ENCODE results near the gene CHIT1. TPM values are rescaled to one million over a fixed set of nuclear protein-coding genes. Genes with fewer than 3 reads are reported as not detected.
"Not testable (repeated sequence)": the region's sequence is repeated elsewhere in the genome, so short reads cannot be mapped to it uniquely, and the experiment has no call there.

The CHIT1 gene
- total RNA-seq, 1 donor from 2014 or later, result not detected

DNA sequence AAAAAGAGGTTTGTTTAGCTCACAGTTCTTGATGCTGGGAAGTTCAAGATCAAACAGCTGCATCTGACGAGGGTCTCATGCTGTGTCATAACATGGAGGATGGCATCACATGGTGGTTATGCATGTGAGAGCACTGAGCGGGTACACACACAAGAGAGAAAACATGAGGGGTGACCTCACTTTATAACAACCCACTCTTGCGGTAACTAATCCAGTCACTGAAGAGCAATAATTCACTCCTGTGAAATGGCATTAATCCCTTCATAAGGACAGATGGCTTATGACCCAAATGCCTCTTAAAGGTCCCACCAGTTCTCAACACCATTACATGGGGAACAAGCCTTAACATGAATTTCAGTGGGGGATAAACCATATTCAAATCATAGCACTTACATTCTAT is 23.2 kb upstream of the CHIT1 start:
- H3K9me3 Mint-ChIP-seq, result peaks cover 5% of the 10 kb centered on the region
- no peak overlapping the region for H3K27ac Mint-ChIP-seq
- no peaks in the 10 kb centered on the region for H3K4me1 Mint-ChIP-seq (ENCODE audit: unreplicated experiment)
- DNase-seq (ENCODE audit: extremely low spot score, unreplicated experiment), result no peak
- peaks cover 37% of the 10 kb centered on the region for H3K27me3 Mint-ChIP-seq
- H3K36me3 Mint-ChIP-seq, result no peaks in the 10 kb centered on the region
- H3K4me3 Mint-ChIP-seq, result no peak overlapping the region
- TF ChIP-seq, protein P1, sequence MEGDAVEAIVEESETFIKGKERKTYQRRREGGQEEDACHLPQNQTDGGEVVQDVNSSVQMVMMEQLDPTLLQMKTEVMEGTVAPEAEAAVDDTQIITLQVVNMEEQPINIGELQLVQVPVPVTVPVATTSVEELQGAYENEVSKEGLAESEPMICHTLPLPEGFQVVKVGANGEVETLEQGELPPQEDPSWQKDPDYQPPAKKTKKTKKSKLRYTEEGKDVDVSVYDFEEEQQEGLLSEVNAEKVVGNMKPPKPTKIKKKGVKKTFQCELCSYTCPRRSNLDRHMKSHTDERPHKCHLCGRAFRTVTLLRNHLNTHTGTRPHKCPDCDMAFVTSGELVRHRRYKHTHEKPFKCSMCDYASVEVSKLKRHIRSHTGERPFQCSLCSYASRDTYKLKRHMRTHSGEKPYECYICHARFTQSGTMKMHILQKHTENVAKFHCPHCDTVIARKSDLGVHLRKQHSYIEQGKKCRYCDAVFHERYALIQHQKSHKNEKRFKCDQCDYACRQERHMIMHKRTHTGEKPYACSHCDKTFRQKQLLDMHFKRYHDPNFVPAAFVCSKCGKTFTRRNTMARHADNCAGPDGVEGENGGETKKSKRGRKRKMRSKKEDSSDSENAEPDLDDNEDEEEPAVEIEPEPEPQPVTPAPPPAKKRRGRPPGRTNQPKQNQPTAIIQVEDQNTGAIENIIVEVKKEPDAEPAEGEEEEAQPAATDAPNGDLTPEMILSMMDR (conservative IDR thresholded peaks at IDR 0.05), result no peak

DNA sequence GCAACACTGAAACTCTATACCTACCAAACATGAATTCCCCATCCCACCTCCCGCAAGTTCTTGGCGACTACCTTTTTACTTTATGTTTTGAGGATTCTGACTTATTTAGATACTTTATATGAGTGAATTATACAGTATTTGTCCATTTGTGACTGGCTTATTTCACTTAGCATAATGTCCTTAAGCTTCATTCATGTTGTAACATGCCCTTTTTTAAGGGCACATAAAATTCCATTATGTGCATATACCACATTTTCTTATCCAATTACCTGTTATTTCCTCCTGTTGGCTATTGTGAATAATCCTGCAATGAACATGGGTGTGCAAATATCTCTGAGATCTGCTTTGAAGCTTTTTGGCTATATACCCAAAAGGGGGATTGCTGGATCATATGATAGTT is 22.0 kb upstream of the CHIT1 start:
- Mint-ChIP-seq H3K36me3 (no peaks in the 10 kb centered on the region), H3K9me3 (peaks cover 5% of the 10 kb centered on the region), H3K4me1 (ENCODE audit: unreplicated experiment) (no peaks in the 10 kb centered on the region), H3K27me3 (peaks cover 38% of the 10 kb centered on the region), H3K27ac (no peak overlapping the region), H3K4me3 (no peak overlapping the region)
- no peak for DNase-seq (ENCODE audit: extremely low spot score, unreplicated experiment)
- TF ChIP-seq, protein P1 (conservative IDR thresholded peaks at IDR 0.05), result no peak

DNA sequence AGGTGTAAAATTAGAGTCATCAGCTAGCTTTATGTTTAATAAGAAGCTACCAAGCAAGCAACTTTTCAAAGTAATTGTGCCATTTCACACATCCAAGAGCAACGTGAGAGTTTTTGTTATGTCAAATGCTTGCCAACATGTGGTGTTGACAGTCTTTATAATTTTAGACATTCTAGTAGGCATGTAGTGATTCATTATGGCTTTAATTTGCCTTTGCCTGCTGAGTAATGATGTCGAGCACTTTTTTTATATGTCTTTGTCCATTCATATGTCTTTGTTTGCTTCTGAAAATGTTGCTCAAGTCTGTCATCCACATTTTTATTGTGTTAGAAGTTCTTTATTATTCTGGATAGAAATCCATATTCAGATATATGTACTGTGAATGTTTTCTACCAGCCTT is 21.4 kb upstream of the CHIT1 start:
- Mint-ChIP-seq H3K27ac (no peak overlapping the region), H3K36me3 (no peaks in the 10 kb centered on the region), H3K27me3 (peaks cover 38% of the 10 kb centered on the region), H3K4me1 (ENCODE audit: unreplicated experiment) (no peaks in the 10 kb centered on the region), H3K4me3 (no peak overlapping the region), H3K9me3 (peaks cover 5% of the 10 kb centered on the region)
- TF ChIP-seq, protein P1 (conservative IDR thresholded peaks at IDR 0.05), result no peak
- DNase-seq (ENCODE audit: extremely low spot score, unreplicated experiment), result no peak

DNA sequence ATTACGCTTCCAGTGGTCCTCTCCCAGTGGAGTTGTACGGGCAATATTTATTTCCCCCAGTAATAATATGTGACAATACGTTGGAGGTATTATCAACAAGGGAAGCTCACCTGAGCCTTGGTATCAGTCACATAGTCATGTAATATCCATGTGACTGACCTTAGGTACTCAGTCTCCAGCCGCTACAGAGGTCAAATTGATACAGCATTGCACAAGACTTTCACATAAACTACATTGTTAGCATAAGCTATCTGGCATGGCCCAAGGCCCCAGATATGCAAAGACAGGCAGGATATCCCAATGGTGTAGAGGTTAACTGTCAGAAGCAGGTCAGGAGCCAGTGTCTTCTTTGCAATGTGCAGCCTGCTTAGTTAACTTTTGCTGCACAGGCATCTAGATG is 15.3 kb upstream of the CHIT1 start:
- no peaks in the 10 kb centered on the region for H3K36me3 Mint-ChIP-seq
- no peak for DNase-seq (ENCODE audit: extremely low spot score, unreplicated experiment)
- no peaks in the 10 kb centered on the region for H3K9me3 Mint-ChIP-seq
- no peaks in the 10 kb centered on the region for H3K4me1 Mint-ChIP-seq (ENCODE audit: unreplicated experiment)
- H3K27ac Mint-ChIP-seq, result no peak overlapping the region
- no peak overlapping the region for H3K4me3 Mint-ChIP-seq
- TF ChIP-seq, protein P1 (conservative IDR thresholded peaks at IDR 0.05), result no peak
- peaks cover 26% of the 10 kb centered on the region for H3K27me3 Mint-ChIP-seq

DNA sequence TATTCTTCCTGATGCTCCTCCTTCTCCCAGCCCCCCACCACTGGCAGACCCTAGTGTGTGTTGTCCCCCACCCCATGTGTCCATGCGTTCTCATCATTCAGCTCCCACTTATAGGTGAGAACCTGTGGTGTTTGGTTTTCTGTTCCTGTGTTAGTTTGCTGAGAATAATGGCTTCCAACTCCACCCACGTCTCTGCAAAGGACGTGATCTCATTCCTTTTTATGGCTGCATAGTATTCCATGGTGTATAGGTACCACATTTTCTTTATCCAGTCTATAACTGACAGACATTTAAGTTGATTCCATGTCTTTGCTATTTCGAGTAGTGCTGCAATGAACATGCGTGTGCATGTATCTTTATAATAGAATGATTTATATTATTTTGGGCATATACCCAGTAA is 12.2 kb upstream of the CHIT1 start:
- DNase-seq (ENCODE audit: extremely low spot score, unreplicated experiment); H3K27ac Mint-ChIP-seq; H3K4me1 Mint-ChIP-seq (ENCODE audit: unreplicated experiment); H3K36me3 Mint-ChIP-seq; H3K4me3 Mint-ChIP-seq; H3K9me3 Mint-ChIP-seq: not testable (repeated sequence)
- H3K27me3 Mint-ChIP-seq, result peaks cover 27% of the 10 kb centered on the region

DNA sequence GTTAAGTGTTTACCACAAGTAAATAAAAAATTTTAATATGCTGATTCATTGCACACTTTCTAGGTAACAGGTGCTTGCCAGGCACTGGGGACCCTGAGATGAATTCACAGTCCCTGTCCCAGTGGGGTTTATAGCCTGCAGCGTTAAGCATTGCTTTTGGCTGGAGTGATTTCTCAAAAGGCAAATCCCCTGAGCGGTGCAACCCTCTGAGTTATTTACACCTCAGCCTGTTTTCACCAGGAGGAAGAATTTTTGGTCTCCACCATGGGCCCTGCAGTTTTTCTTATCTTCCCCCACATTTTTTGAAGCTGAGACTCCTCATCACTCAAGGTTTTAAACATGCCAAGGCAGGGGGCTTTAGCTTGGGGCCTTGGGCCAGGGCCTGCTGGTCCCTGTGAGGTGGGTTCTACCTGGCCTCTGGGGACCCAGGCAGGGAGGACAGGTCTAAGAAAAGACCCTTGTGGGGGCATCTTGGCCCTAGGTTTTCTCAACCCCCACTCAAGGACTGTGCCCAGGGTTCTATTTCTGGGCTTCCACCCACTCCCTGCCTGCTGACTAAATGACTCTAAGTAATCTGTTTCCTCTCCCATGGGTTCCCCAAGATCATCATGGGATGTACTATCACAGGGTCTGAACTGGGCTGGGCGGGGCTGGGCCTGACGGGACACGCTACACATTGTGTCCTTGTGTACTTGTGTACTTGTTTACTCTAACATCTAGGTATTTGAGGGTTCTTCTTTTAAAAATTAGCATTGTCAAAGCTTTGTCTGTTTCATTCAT is 10.2 kb upstream of the CHIT1 start:
- H3K27me3 Mint-ChIP-seq, result peaks cover 27% of the 10 kb centered on the region
- H3K36me3 Mint-ChIP-seq, result no peaks in the 10 kb centered on the region
- peaks cover 5% of the 10 kb centered on the region for H3K9me3 Mint-ChIP-seq
- no peaks in the 10 kb centered on the region for H3K4me1 Mint-ChIP-seq (ENCODE audit: unreplicated experiment)
- no peak overlapping the region for H3K27ac Mint-ChIP-seq
- DNase-seq (ENCODE audit: extremely low spot score, unreplicated experiment), result no peak
- TF ChIP-seq, protein P1 (conservative IDR thresholded peaks at IDR 0.05), result no peak
- H3K4me3 Mint-ChIP-seq, result no peak overlapping the region
